Measurements from ENCODE around the gene TRAM2. TPM values are rescaled to one million over a fixed set of nuclear protein-coding genes. Genes with fewer than 3 reads are reported as not detected.

TRAM2 gene
- total RNA-seq, 2 donors from 2014 or later, result 19.1 to 21.2 TPM

DNA sequence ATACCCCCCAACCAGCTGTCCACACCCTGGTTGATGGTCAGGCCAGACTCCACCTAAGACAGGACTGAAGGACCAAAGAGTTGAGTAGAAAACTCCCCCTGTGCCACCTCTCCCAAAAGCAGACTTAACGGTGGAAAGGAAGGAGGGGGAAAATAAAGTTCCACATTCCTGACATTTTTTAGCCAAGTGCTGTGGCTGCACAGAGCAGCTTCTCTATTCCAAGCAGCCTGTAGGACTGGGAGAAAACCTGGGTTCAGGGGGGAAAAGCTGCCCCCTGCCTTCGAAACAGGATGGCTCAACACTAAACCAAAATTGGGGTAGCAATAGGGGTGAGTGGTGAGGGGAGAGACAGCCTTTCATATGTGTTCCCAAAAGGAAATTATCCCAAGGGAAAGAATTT lies 3.6 kb downstream of the TRAM2 start:
- no peak for DNase-seq
- TF ChIP-seq, protein P1, sequence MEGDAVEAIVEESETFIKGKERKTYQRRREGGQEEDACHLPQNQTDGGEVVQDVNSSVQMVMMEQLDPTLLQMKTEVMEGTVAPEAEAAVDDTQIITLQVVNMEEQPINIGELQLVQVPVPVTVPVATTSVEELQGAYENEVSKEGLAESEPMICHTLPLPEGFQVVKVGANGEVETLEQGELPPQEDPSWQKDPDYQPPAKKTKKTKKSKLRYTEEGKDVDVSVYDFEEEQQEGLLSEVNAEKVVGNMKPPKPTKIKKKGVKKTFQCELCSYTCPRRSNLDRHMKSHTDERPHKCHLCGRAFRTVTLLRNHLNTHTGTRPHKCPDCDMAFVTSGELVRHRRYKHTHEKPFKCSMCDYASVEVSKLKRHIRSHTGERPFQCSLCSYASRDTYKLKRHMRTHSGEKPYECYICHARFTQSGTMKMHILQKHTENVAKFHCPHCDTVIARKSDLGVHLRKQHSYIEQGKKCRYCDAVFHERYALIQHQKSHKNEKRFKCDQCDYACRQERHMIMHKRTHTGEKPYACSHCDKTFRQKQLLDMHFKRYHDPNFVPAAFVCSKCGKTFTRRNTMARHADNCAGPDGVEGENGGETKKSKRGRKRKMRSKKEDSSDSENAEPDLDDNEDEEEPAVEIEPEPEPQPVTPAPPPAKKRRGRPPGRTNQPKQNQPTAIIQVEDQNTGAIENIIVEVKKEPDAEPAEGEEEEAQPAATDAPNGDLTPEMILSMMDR (IDR thresholded peaks at IDR 0.05), result no peak
- Histone ChIP-seq H3K4me1 (peaks cover 3% of the 10 kb centered on the region), H3K27ac (no peak overlapping the region), H3K4me3 (no peak overlapping the region), H3K9ac (ENCODE audit: low read depth in 2 of 2, low read length in 2 of 2) (peak overlapping the region in 1 of 2 donors; percentile 83), H3K9me3 (no peaks in the 10 kb centered on the region), H3K27me3 (no peaks in the 10 kb centered on the region), H3K36me3 (no peaks in the 10 kb centered on the region)
- intact Hi-C loops (cut with DNase I), result no loop called here

DNA sequence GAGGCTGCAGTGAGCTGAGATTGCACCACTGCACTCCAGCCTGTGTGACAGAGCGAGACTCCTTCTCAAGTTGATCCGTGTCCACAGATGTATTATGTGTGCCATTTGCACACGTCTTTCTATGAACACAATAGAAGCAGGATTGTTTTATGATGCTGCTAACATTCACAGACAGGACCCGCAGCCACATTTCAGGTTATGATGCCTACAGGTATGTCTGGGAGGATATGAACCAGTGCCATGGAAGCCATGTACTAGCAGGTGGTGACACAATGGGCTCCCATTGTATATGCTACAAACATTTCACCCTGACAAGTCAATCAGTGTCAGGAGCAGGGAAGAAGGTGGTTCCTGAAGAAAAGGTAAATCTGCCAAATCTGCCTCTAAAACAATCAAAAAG lies 4.3 kb downstream of the TRAM2 start:
- no peaks in the 10 kb centered on the region for H3K4me1 ChIP-seq

DNA sequence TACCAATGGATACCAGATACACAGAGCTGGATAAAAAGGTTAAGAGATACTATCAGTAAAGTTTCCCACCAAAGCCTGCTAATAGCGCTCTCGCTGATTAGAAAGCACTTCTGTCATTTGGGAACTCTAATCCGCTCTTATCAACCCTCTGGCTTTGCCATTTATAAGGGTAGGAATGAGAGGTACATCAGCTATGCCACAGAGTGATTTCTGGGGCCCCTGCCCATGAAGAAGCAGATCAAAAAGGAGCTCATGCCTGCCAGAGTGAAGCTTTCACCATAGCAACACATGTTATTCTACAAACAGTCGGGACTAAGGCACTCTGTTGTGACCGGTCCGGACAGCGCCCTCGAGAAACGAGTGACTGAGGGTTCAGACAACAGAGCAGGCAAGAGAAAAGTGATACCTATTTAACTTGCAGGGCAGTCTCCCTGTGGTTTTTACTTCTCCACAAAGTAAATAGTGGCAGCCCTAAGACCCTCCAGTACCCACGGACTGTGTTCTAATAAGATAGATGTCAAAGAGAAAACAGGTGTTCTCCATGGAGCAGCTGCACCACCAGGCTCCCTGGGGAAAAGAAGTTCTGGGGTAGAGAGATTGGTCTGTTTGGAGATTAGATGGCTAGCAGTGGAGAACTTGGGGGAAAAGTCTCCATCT lies 5.6 kb downstream of the TRAM2 start:
- no peak overlapping the region for H3K27ac ChIP-seq
- peak overlapping the region in 1 of 2 donors; percentile 0 for H3K9ac ChIP-seq (ENCODE audit: low read depth in 2 of 2, low read length in 2 of 2)
- H3K9me3 ChIP-seq, result no peaks in the 10 kb centered on the region
- no peaks in the 10 kb centered on the region for H3K27me3 ChIP-seq
- TF ChIP-seq, protein P1 (IDR thresholded peaks at IDR 0.05), result no peak
- DNase-seq, result no peak
- no peak overlapping the region for H3K4me3 ChIP-seq
- H3K4me1 ChIP-seq, result no peaks in the 10 kb centered on the region
- intact Hi-C loops (cut with DNase I), result no loop called here
- no peaks in the 10 kb centered on the region for H3K36me3 ChIP-seq

More for the DNA sequence above, 4.3 kb downstream of the TRAM2 start:
- Histone ChIP-seq H3K36me3 (no peaks in the 10 kb centered on the region), H3K9ac (ENCODE audit: low read depth in 2 of 2, low read length in 2 of 2) (no peak overlapping the region), H3K9me3 (no peaks in the 10 kb centered on the region), H3K4me3 (no peak overlapping the region), H3K27ac (no peak overlapping the region), H3K27me3 (no peaks in the 10 kb centered on the region)
- no peak for DNase-seq
- intact Hi-C loops (cut with DNase I), result no loop called here
- TF ChIP-seq, protein P1 (IDR thresholded peaks at IDR 0.05), result no peak

DNA sequence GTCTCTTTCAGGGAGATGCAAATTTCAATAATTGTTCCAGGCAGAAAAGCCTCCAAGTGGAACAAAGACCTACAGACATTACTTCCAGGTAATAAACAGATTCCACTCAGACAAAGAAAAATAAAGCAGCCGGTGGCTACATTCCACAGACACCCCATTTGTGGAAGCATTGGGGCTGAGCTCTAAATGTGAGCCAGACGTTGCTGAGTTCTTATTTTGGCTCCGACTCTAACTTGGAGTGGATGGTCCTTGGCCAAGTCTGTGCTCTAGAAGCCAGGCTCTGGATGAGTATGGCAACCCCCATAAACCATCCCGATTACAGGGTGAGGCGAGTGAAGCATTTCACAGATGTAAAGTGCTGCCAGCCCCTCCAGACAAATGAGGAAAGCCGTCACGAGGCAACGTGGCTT lies 6.6 kb downstream of the TRAM2 start:
- intact Hi-C loops (cut with DNase I), result no loop called here
- Histone ChIP-seq H3K9ac (ENCODE audit: low read depth in 2 of 2, low read length in 2 of 2) (no peak overlapping the region), H3K27ac (no peak overlapping the region), H3K9me3 (no peaks in the 10 kb centered on the region), H3K4me3 (no peak overlapping the region), H3K36me3 (no peaks in the 10 kb centered on the region), H3K4me1 (no peaks in the 10 kb centered on the region), H3K27me3 (no peaks in the 10 kb centered on the region)
- no peak for DNase-seq
- TF ChIP-seq, protein P1 (IDR thresholded peaks at IDR 0.05), result no peak

DNA sequence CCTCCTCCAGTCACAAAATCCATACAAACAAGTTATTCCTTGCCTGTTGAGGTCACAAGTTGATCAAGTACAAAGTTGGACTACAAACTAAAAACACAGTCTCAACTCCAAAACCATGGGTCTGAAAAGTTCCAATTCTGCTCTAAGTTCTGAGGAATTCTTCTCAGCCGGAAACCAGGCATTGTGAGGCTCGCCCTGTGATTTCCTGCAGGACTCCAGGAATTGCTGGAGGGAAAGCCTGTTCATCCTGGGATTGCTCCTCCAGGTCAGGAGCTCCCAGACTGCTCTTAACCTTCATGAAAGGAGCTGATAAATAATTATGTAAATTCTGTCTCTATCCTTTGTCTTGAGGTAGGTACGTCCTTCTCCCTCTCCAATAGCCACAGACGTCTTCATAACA lies 8.5 kb downstream of the TRAM2 start:
- no peaks in the 10 kb centered on the region for H3K4me1 ChIP-seq
- no peaks in the 10 kb centered on the region for H3K27me3 ChIP-seq
- DNase-seq, result no peak
- H3K9ac ChIP-seq (ENCODE audit: low read depth in 2 of 2, low read length in 2 of 2), result no peak overlapping the region
- no peak overlapping the region for H3K4me3 ChIP-seq
- no peaks in the 10 kb centered on the region for H3K9me3 ChIP-seq
- TF ChIP-seq, protein P1 (IDR thresholded peaks at IDR 0.05), result no peak
- H3K27ac ChIP-seq, result no peak overlapping the region
- H3K36me3 ChIP-seq, result no peaks in the 10 kb centered on the region
- intact Hi-C loops (cut with DNase I), result no loop called here

Data from colonic mucosa (tissue), 4 donors.